ENCODE measurements around the gene DLGAP5.

- TF ChIP-seq YY1 (IDR thresholded peaks at IDR 0.05; ENCODE audit: insufficient read depth, insufficient read length) (no peak), SUZ12 (IDR thresholded peaks at IDR 0.05; ENCODE audit: extremely low read depth, insufficient read depth, insufficient read length) (no peak), ZNF274 (IDR thresholded peaks at IDR 0.05; ENCODE audit: low read depth, low read length) (no peak)
Measured at GRCh38 chr14:55102141-55102621, 89.2 kb downstream of the DLGAP5 start.
